ENCODE data around the gene ZHX3. TPM values are rescaled to one million over a fixed set of nuclear protein-coding genes. Genes with fewer than 3 reads are reported as not detected.

ZHX3 gene
- total and polyA plus RNA-seq, 10 of the 15 experiments (the other 5 are each of a cell fraction or from before 2014, with no cell fraction given): 1.3 to 14.0 (median 5.0) TPM

DNA sequence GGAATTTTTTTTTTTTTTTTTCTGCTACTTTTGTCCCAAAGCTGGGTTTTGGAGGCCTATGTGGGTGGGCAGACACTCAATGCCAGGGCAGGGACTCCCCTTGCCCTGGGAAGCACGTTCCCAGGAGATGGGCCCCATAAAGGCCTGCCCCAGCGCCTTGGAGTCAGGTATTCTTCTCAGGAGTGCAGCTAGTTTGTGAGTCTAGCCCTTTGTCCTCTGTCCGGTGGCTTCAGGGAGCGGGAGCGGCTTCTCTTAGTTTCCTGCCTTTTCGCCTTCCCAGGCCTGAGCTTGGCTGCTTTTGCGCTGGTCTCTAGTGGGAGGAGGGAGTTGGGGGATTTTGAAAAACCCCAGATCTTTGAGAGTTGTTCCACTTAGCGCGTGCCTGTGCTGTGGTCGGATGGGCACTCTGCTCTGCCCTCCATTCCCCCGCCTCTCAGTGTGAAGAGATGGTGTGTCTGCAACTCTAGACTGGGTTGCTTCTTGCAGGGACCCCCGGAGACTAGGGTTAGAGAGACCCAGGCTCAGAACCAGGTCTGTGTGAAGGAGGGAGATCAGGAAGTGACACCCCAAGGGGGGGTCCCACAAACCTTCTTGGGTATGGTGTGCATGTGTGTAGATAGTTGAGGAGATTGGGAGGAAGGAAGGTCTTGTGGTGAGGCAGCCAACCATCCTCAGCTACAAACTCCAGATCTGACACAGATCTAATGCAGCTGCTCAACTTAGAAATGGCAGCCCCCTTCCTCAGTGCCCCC is 178.9 kb downstream of the ZHX3 start (continued):
- TF ChIP-seq SPI1 (IDR thresholded peaks at IDR 0.05; ENCODE audit: borderline replicate concordance, insufficient read depth, low read depth, low read length): 0 out of 2 replicates have a peak, but pooled peaks have one; percentile 13
- TF ChIP-seq, protein P1, sequence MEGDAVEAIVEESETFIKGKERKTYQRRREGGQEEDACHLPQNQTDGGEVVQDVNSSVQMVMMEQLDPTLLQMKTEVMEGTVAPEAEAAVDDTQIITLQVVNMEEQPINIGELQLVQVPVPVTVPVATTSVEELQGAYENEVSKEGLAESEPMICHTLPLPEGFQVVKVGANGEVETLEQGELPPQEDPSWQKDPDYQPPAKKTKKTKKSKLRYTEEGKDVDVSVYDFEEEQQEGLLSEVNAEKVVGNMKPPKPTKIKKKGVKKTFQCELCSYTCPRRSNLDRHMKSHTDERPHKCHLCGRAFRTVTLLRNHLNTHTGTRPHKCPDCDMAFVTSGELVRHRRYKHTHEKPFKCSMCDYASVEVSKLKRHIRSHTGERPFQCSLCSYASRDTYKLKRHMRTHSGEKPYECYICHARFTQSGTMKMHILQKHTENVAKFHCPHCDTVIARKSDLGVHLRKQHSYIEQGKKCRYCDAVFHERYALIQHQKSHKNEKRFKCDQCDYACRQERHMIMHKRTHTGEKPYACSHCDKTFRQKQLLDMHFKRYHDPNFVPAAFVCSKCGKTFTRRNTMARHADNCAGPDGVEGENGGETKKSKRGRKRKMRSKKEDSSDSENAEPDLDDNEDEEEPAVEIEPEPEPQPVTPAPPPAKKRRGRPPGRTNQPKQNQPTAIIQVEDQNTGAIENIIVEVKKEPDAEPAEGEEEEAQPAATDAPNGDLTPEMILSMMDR (IDR thresholded peaks at IDR 0.05 in 2 of 3, conservative IDR thresholded peaks at IDR 0.05 in 1 of 3; ENCODE audit: control insufficient read depth in 2 of 3, extremely low read depth in 1 of 3, insufficient read depth in 1 of 3, low read depth in 3 of 3, low read length in 3 of 3): no peak
- TF ChIP-seq TCF12 (IDR thresholded peaks at IDR 0.05; ENCODE audit: low read depth, low read length): peak; percentile 73; the same call in 1 of the 2 replicates

DNA sequence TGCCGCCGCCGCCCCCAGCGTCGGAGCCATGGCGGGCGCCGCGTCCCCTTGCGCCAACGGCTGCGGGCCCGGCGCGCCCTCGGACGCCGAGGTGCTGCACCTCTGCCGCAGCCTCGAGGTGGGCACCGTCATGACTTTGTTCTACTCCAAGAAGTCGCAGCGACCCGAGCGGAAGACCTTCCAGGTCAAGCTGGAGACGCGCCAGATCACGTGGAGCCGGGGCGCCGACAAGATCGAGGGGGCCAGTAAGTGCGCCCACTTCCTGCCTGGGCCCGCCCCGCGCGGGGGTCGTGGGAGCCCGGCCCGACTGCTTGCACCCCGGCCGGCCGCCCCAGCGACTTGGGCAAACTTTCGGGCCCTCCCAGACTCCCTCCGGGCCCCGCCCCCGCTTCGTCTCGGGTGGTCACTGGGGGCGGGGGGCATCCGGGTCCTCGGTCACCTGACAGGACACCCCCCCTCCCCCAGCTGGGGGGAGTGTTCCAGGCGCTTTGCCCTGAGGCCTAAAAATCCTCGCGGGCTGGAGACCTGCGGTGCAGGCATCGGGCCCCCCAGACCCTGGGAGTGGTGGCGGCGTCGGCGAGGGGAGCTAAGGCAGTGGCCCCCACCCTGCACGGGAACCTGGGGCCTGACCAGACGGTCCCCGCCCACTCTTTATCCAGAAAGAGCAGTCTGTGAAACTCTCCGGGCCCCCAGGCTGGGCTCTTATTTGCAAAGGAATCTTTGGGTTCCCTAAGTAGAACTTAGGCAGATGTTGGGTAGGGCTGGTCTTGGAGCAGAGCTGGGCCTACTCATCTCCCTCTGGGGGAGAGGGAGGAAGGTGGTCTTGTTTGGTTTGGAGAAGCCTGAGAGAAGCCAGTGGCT is 179.7 kb downstream of the ZHX3 start:
- Histone ChIP-seq H3K36me3 (ENCODE audit: control insufficient read depth in 2 of 2, insufficient read depth in 2 of 2, low read length in 1 of 2) (no peaks in the 10 kb centered on the region; a peak in 1 of 4 replicates), H3K79me2 (ENCODE audit: control insufficient read depth, insufficient read depth, low read length) (peaks cover 59% of the 10 kb centered on the region), H3K9ac (ENCODE audit: control insufficient read depth, insufficient read depth, low read length) (peak overlapping the region; percentile 90), H2AFZ (ENCODE audit: control insufficient read depth, low read depth, low read length) (peak overlapping the region; percentile 74), H3K4me1 (ENCODE audit: control insufficient read depth, insufficient read depth, low read length) (peaks cover 62% of the 10 kb centered on the region), H3K4me2 (ENCODE audit: control insufficient read depth, insufficient read depth) (peak overlapping the region; percentile 95), H3K27me3 (replicated peaks in 1 of 2; ENCODE audit: control insufficient read depth in 2 of 2, insufficient read depth in 2 of 2, low read length in 1 of 2) (no peaks in the 10 kb centered on the region), H3K9me3 (replicated peaks; ENCODE audit: control insufficient read depth, insufficient read depth, low read length) (no peaks in the 10 kb centered on the region), H3K27ac (ENCODE audit: control insufficient read depth, insufficient read depth) (peak overlapping the region; percentile 88), H3K4me3 (peak overlapping the region; percentile 81), H4K20me1 (ENCODE audit: control insufficient read depth, insufficient read depth) (peaks cover 5% of the 10 kb centered on the region; the same call in 1 of the 2 replicates)
- SMC1A ChIA-PET (ENCODE audit: uncharacterized antibody, unreplicated experiment): interaction anchor here (0.7 to 5.9 kb wide), 9 partner anchors 11 to 196 kb away, joined by 3 to 71 read pairs (median 4); no protein-coding TSS in a partner anchor
- under 1% methylated on average over 61 of the region's 66 CpGs for WGBS (ENCODE audit: insufficient coverage, insufficient replicate concordance, low lambda C conversion rate, missing lambda C conversion rate)
- POLR2A ChIA-PET: interaction anchor here (0.6 to 11.3 kb wide), 10 partner anchors 9 to 175 kb away, joined by 3 to 84 read pairs (median 3); no protein-coding TSS in a partner anchor
- in situ Hi-C loops (cut with MboI) (no loop called here), intact Hi-C loops (cut with micrococcal nuclease; ENCODE audit: unreplicated experiment) (loop anchor here (5.0 kb wide), 1 partner anchor 179 kb away; the partner anchor contains the start of gene ZHX3)
- ATAC-seq: peak; percentile 3
- no peak for DNase-seq (ENCODE audit: low read depth, low spot score)
- no peak for FAIRE-seq
- BruUV-seq (replicated peaks): no TSS peak
- RAD21 ChIA-PET (ENCODE audit: unreplicated experiment): interaction anchor here (0.6 to 7.8 kb wide), 5 partner anchors 17 to 202 kb away, joined by 3 to 67 read pairs (median 4); no protein-coding TSS in a partner anchor
- CTCF ChIA-PET: interaction anchor here (0.8 to 10.1 kb wide), 10 partner anchors 8 to 202 kb away, joined by 3 to 105 read pairs (median 5); no protein-coding TSS in a partner anchor
- TF ChIP-seq SMARCA5 (IDR thresholded peaks at IDR 0.05) (peak; percentile 82), RAD21 (IDR thresholded peaks at IDR 0.05; ENCODE audit: insufficient read depth, low read depth, low read length) (no peak), IKZF1 (conservative IDR thresholded peaks at IDR 0.05) (peak; percentile 3; the same call in 1 of the 2 replicates), NR2F1 (conservative IDR thresholded peaks at IDR 0.05) (peak; percentile 73), TAF1 (IDR thresholded peaks at IDR 0.05; ENCODE audit: borderline replicate concordance, low read depth, low read length) (peak; percentile 8; the same call in 1 of the 2 replicates), MYC (IDR thresholded peaks at IDR 0.05; ENCODE audit: insufficient read depth, insufficient read length, insufficient replicate concordance, low read length, severe bottlenecking) (no peak), ZNF384 (IDR thresholded peaks at IDR 0.05; ENCODE audit: borderline replicate concordance, low read depth, low read length) (no peak), DPF2 (IDR thresholded peaks at IDR 0.05) (peak; percentile 30), POLR2A (IDR thresholded peaks at IDR 0.05; ENCODE audit: low read depth, low read length) (peak; percentile 60; the same call in 1 of the 2 replicates), BHLHE40 (IDR thresholded peaks at IDR 0.05; ENCODE audit: borderline replicate concordance in 1 of 2, low read depth in 2 of 2, low read length in 1 of 2) (peak; percentile 77 to 84), PAX8 (IDR thresholded peaks at IDR 0.05) (no peak)
- TF ChIP-seq, protein P2, sequence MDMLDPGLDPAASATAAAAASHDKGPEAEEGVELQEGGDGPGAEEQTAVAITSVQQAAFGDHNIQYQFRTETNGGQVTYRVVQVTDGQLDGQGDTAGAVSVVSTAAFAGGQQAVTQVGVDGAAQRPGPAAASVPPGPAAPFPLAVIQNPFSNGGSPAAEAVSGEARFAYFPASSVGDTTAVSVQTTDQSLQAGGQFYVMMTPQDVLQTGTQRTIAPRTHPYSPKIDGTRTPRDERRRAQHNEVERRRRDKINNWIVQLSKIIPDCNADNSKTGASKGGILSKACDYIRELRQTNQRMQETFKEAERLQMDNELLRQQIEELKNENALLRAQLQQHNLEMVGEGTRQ (IDR thresholded peaks at IDR 0.05; ENCODE audit: borderline replicate concordance, low read depth, low read length): peak; percentile 38
